PC-3 (cell line): Measurements from ENCODE around the gene CLMP. TPM values are rescaled to one million over a fixed set of nuclear protein-coding genes. Genes with fewer than 3 reads are reported as not detected.

ENCODE experiments used
- ATAC-seq: fragments of 200-7000 bp; cut with Tn5 transposase; 2 replicates; pipeline ENCODE4 v1.9.1; 2020; ENCODE audit warnings: mild to moderate bottlenecking, moderate library complexity
- BruUV-seq: library from RNA; stranded (reverse); fragments of 400-500 nt; replicated peaks from 2 replicates; lab custom pipeline; 2021; lab: Mats Ljungman, UMichigan
- CTCF ChIA-PET: fragments of 300-600 bp; sonication (Branson Sonifier 250); formaldehyde crosslinking; loops from one replicate; lab custom pipeline; 2022; ENCODE audit warnings: antibody characterized with exemption; lab: Charles Lee
- POLR2A ChIA-PET: fragments of 300-600 bp; sonication (Branson Sonifier 250); formaldehyde crosslinking; loops from one replicate; lab custom pipeline; 2022; ENCODE audit warnings: antibody characterized with exemption; ENCODE audit not compliant: unreplicated experiment; lab: Charles Lee
- DNase-seq: peaks from one replicate; pipeline ENCODE4 v3.0.0-alpha.2; 2015
- H2AFZ ChIP-seq: fragments of 300-600 bp; sonication (generic); 2 replicates; pipeline ENCODE4 v1.6.0; 2016; ENCODE audit warnings: antibody characterized with exemption, low read length
- H3F3A ChIP-seq: fragments of 300-600 bp; sonication (generic); one replicate; pipeline ENCODE4 v1.6.0; 2017; ENCODE audit warnings: antibody characterized with exemption, low read length, control low read depth, mild to moderate bottlenecking; ENCODE audit not compliant: unreplicated experiment
- H3K27ac ChIP-seq: fragments of 300-600 bp; sonication (generic); 2 replicates; pipeline ENCODE4 v1.5.1; 2016; ENCODE audit warnings: mild to moderate bottlenecking, low read length
- H3K27me3 ChIP-seq: fragments of 300-600 bp; sonication (generic); 2 replicates; pipeline ENCODE4 v1.6.1; 2016; ENCODE audit warnings: low read length, mixed read lengths
- H3K36me3 ChIP-seq: fragments of 300-600 bp; sonication (generic); 2 replicates; pipeline ENCODE4 v1.6.1; 2016; ENCODE audit warnings: low read depth, mixed run types, low read length, mixed read lengths
- H3K4me1 ChIP-seq: fragments of 300-600 bp; sonication (generic); 2 replicates; pipeline ENCODE4 v1.5.1; 2016; ENCODE audit warnings: low read length; ENCODE audit not compliant: insufficient read depth
- H3K4me2 ChIP-seq: fragments of 300-600 bp; sonication (generic); 2 replicates; pipeline ENCODE4 v1.6.0; 2016; ENCODE audit warnings: low read length
- H3K4me3 ChIP-seq: fragments of 300-600 bp; sonication (generic); 2 replicates; pipeline ENCODE4 v1.5.1; 2016; ENCODE audit warnings: mild to moderate bottlenecking, low read length, mixed read lengths
- H3K79me2 ChIP-seq: fragments of 300-600 bp; sonication (generic); 2 replicates; pipeline ENCODE4 v1.6.1; 2017; ENCODE audit warnings: low read length, mixed read lengths
- H3K9ac ChIP-seq: fragments of 300-600 bp; sonication (generic); 2 replicates; pipeline ENCODE4 v1.6.0; 2016; ENCODE audit warnings: mild to moderate bottlenecking, low read length
- H3K9me2 ChIP-seq: fragments of 300-600 bp; sonication (generic); replicated peaks from 2 replicates; pipeline ENCODE4 v1.6.1; 2016; ENCODE audit warnings: mixed run types, low read length, mixed read lengths
- H3K9me3 ChIP-seq: fragments of 300-600 bp; sonication (generic); 2 replicates; pipeline ENCODE4 v1.6.1; 2016; ENCODE audit warnings: low read length, mixed read lengths
- H4K20me1 ChIP-seq: fragments of 300-600 bp; sonication (generic); 2 replicates; pipeline ENCODE4 v1.6.1; 2016; ENCODE audit warnings: low read length, mixed read lengths
- EZH2 ChIP-seq: fragments of 300-600 bp; sonication (generic); IDR thresholded peaks from one replicate; pipeline ENCODE4 v1.6.1; 2017; ENCODE audit warnings: antibody characterized with exemption, mild to moderate bottlenecking, low read length; ENCODE audit not compliant: unreplicated experiment
- EZH2phosphoT487 ChIP-seq: fragments of 300-600 bp; sonication (generic); IDR thresholded peaks from 2 replicates; pipeline ENCODE4 v1.6.1; 2018; ENCODE audit warnings: mild to moderate bottlenecking, antibody characterized with exemption, low read length, borderline replicate concordance
- intact Hi-C: fragments of 100-400 bp; cut with micrococcal nuclease; formaldehyde crosslinking; loops from 2 replicates; pipeline ENCODE4 v1.9.0; 2023
- total RNA-seq: library from RNA; depleted of rRNA; stranded (reverse); fragments of >200 nt; gene quantifications from 2 replicates; pipeline ENCODE4 v1.2.3, GENCODE V29; 2014
- TF ChIP-seq, protein P1 (sequence below): fragments of 300-600 bp; sonication (generic); conservative IDR thresholded peaks from 2 replicates; pipeline ENCODE4 v1.5.1; 2017; ENCODE audit warnings: antibody characterized with exemption, low read depth, mild to moderate bottlenecking, low read length

Gene CLMP
- total RNA-seq, 1 experiment from 2014 or later, result 30.4 TPM

DNA sequence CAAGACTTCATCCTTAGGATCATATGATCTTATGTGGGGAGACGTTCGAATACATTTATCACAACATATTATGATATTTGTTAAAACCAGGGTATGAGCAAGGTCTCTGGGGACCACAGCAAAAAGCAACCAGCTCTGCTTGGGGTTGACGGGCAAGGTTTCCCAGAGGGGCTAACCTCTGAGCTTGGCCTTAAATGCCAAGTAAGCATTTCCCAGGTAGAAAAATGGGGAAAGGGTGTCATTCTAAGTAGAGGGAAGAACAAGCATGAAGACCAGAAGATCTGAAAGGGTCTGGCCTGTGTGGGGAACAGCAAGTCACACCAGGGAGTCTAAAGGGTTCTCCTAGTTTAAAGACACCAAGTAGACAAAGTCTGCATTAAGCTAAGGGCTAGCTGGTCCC, 24.1 kb downstream of the CLMP start:
- Histone ChIP-seq H3K27me3 (no peaks in the 10 kb centered on the region), H3K27ac (no peak overlapping the region), H2AFZ (no peak overlapping the region), H3K4me1 (peaks cover 45% of the 10 kb centered on the region), H3K36me3 (0 out of 2 replicates have a peak, but pooled peaks cover 3% of the 10 kb centered on the region), H3K9me3 (no peaks in the 10 kb centered on the region), H3K9ac (no peak overlapping the region), H4K20me1 (no peaks in the 10 kb centered on the region), H3K4me3 (no peak overlapping the region), H3K9me2 (no peaks in the 10 kb centered on the region), H3K79me2 (no peaks in the 10 kb centered on the region), H3F3A (peaks cover 20% of the 10 kb centered on the region), H3K4me2 (no peak overlapping the region)
- TF ChIP-seq EZH2phosphoT487 (no peak), EZH2 (no peak)
- TF ChIP-seq, protein P1, sequence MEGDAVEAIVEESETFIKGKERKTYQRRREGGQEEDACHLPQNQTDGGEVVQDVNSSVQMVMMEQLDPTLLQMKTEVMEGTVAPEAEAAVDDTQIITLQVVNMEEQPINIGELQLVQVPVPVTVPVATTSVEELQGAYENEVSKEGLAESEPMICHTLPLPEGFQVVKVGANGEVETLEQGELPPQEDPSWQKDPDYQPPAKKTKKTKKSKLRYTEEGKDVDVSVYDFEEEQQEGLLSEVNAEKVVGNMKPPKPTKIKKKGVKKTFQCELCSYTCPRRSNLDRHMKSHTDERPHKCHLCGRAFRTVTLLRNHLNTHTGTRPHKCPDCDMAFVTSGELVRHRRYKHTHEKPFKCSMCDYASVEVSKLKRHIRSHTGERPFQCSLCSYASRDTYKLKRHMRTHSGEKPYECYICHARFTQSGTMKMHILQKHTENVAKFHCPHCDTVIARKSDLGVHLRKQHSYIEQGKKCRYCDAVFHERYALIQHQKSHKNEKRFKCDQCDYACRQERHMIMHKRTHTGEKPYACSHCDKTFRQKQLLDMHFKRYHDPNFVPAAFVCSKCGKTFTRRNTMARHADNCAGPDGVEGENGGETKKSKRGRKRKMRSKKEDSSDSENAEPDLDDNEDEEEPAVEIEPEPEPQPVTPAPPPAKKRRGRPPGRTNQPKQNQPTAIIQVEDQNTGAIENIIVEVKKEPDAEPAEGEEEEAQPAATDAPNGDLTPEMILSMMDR, result no peak
- no peak for DNase-seq
- ChIA-PET CTCF (no interaction called here), POLR2A (no interaction called here)
- no TSS peak for BruUV-seq
- ATAC-seq, result no peak
- intact Hi-C loops, result loop anchor here (5.0 kb wide), 1 partner anchor 76 kb away; no protein-coding TSS in a partner anchor

DNA sequence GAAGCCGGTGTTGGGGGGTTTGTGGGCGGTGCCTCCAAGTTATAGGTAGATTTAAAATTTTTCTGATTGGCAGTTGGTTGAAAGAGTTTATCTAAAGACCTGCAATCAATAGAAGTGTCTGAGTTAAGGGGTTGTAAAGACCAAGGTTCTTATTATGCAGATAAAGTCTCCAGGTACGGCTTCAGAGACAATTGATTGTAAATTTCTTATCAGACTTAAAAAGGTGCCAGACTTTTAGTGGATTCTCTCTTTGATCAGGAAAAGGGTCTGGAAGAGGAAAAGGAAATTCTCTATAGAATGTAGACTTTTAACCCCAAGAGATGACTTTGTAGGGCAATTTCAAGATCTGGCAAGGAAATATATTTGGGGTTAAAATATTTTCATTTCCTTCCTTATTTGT, 25.2 kb downstream of the CLMP start:
- Histone ChIP-seq H3K4me2 (no peak overlapping the region), H4K20me1 (no peaks in the 10 kb centered on the region), H3K4me3 (no peak overlapping the region), H3K27ac (no peak overlapping the region), H3K9ac (no peak overlapping the region), H3K27me3 (no peaks in the 10 kb centered on the region), H3K79me2 (peaks cover 3% of the 10 kb centered on the region; the same call in 1 of the 2 replicates), H3K9me3 (no peaks in the 10 kb centered on the region), H3K9me2 (no peaks in the 10 kb centered on the region), H3K4me1 (peaks cover 34% of the 10 kb centered on the region), H2AFZ (no peak overlapping the region), H3F3A (peaks cover 15% of the 10 kb centered on the region), H3K36me3 (0 out of 2 replicates have a peak, but pooled peaks cover 3% of the 10 kb centered on the region)
- intact Hi-C loops, result loop anchor here (5.0 kb wide), 1 partner anchor 77 kb away; no protein-coding TSS in a partner anchor
- ATAC-seq (no peak), DNase-seq (no peak)
- no TSS peak for BruUV-seq
- POLR2A ChIA-PET, result no interaction called here
- TF ChIP-seq EZH2phosphoT487 (no peak), EZH2 (no peak)
- TF ChIP-seq, protein P1, result no peak
- CTCF ChIA-PET, result no interaction called here

DNA sequence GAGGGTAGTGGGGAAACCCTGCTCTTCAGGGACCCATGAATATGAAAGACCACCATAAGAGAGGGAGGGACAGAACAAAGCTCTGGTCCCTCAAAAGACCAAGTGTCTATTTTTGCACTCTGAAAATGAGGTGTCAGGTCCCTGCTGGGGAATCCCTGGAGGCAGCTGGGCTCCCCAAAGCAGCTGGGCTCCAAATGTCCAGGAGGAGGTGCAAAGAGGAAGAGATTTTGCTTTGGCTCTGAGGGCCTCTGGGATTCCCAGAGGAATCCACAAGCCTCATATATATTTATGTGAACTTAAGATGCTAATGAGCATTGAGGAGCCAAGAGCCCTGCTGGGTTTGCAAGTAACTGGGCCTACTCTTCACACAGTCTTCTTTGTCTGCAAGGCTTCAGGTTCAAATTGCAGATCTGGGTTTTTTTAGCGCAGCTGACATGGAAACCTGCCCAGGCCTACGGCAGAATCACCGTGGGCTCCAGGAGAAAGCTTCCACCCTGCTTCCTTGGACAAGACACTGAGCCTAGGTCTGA, 26.0 kb downstream of the CLMP start:
- no peak overlapping the region for H3K4me2 ChIP-seq
- ChIA-PET CTCF (no interaction called here), POLR2A (no interaction called here)
- BruUV-seq, result no TSS peak
- peaks cover 26% of the 10 kb centered on the region for H3K4me1 ChIP-seq
- no peak for ATAC-seq
- no peak for DNase-seq
- no peak for TF ChIP-seq EZH2phosphoT487
- TF ChIP-seq, protein P1, result no peak
- no peak for TF ChIP-seq EZH2
- peaks cover 10% of the 10 kb centered on the region for H3F3A ChIP-seq
- no peaks in the 10 kb centered on the region for H4K20me1 ChIP-seq
- no peak overlapping the region for H3K4me3 ChIP-seq
- H3K27ac ChIP-seq, result no peak overlapping the region
- no peaks in the 10 kb centered on the region for H3K27me3 ChIP-seq
- peaks cover 6% of the 10 kb centered on the region; the same call in 1 of the 2 replicates for H3K79me2 ChIP-seq
- 0 out of 2 replicates have a peak, but pooled peaks cover 6% of the 10 kb centered on the region for H3K36me3 ChIP-seq
- intact Hi-C loops, result no loop called here
- no peaks in the 10 kb centered on the region for H3K9me2 ChIP-seq
- no peak overlapping the region for H3K9ac ChIP-seq
- H3K9me3 ChIP-seq, result no peaks in the 10 kb centered on the region
- H2AFZ ChIP-seq, result no peak overlapping the region
